LNCaP clone FGC (cell line): Measurements from ENCODE around the gene GPR68.

Experiments
- DNase-seq: peaks from one replicate; pipeline ENCODE4 v3.0.0-alpha.2; 2011; ENCODE audit warnings: low read depth
- H3K4me3 ChIP-seq: 2 replicates; pipeline ENCODE4 v1.5.1; 2011; ENCODE audit warnings: mild to moderate bottlenecking, low read depth, low read length, control low read depth
- CTCF ChIP-seq: IDR thresholded peaks from 2 replicates; pipeline ENCODE4 v1.5.1; 2012; ENCODE audit warnings: mild to moderate bottlenecking; ENCODE audit not compliant: control insufficient read depth, insufficient read depth; ENCODE audit errors: extremely low read depth

Gene GPR68

GRCh38 chr14:91243074-91243471, 1.4 kb downstream of the GPR68 start:
- no peak for TF ChIP-seq CTCF
- H3K4me3 ChIP-seq: no peak overlapping the region
- no peak for DNase-seq

DNA sequence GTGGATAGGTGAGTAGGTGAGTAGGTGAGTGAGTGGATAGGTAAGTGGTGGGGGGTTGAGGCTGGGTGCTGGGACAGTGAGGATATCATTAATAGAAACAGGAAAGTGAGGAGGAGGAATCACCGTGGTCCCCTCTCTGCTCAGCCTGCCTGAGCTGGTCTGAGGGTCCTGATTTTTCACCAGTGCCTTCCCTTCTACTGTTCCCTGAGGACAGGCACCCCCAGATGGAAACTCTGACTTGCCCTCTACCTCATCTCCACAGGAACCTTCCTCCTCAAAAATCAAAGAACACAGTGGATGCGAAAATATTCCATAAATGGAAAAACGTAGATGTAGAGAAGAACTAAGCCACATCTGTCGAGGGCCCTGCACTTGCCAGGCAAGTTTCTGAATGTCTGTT, 1.9 kb downstream of the GPR68 start:
- no peak for DNase-seq
- TF ChIP-seq CTCF: no peak
- H3K4me3 ChIP-seq: no peak overlapping the region

DNA sequence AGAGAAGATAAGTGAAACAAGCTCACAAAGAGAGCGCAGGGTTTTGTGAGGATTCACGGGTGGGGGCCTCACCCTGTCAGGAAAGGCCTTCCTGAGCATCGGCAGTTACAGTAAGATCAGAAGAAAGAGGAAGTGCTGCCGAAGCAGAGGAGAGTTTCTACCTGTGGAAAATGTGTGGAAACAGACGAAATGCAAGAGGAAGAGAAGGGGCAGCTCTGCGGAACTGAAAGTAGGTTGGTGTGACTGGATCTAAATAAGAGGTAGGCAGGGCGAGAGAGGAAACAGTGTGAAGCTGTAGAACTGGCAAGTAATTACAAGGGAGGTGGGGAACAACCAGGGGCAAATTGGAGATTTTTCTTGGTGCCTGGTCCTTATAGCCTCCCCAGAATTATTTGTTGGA, 2.6 kb downstream of the GPR68 start:
- no peak for TF ChIP-seq CTCF
- no peak overlapping the region for H3K4me3 ChIP-seq
- no peak for DNase-seq

DNA sequence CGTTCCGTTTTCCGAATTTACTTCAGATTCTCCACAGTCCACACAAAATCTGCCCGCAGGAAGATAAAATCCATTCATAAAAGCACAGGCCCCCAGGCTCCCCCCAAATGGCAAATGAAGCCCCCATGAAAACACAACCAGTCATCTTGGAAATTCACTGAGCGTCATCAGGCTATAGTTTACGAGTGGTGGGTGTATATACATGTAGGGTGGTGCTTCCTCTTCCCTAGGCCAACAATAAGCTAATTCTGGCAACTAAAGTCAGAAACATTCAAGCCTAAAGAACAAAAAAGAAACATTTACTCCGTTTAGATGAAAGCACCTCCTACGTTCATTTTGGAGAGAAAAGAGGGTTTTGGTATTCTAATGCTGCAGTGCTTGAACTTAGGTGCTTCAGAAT, 5.8 kb downstream of the GPR68 start:
- H3K4me3 ChIP-seq: no peak overlapping the region
- TF ChIP-seq CTCF: no peak
- DNase-seq: no peak

DNA sequence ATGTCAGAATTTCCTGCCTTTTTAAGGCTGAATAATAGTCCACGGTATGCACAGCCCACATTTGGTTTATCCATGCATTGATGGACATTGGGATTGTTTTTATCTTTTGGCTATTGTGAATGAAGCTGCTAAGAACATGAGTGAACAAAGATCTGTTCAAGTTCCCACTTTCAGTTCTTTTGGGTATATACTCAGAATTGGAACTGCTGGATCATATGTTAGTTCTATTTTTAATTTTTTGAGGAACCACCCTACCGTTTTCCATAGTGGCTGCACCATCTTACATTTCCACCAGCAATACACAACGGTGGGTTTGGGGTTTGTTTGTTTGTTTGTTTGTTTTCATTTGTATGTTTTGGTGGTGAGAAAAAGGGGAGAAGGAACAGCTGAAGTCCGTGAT, 6.4 kb downstream of the GPR68 start:
- no peak for TF ChIP-seq CTCF
- H3K4me3 ChIP-seq: no peak overlapping the region

DNA sequence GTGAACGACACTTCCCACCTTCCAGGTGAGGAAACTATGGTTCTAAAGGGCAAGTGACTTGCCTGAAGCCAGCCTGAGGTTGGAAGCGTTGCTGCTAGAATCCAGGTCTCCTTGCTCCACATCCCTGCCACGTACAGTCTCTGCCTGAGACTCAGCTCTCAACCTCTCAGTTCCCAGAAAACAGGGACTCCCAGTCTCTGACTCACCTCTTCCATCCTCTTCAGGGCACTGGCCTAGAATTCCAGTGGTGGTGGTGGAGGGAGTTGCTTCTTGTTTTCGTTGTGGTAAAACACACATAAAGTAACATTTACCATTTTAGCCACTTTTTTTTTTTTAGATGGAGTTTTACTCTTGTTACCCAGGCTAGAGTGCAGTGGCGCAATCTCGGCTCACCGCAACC, 7.3 kb downstream of the GPR68 start:
- H3K4me3 ChIP-seq: no peak overlapping the region
- TF ChIP-seq CTCF: no peak
- no peak for DNase-seq

More for the DNA sequence above, 6.4 kb downstream of the GPR68 start:
- DNase-seq: no peak

GRCh38 chr14:91235841-91236240, 8.7 kb downstream of the GPR68 start:
- DNase-seq: no peak
- no peak for TF ChIP-seq CTCF
- no peak overlapping the region for H3K4me3 ChIP-seq
